GM08714 (cell line): ENCODE results near the gene PPP4R3C.
"Not testable (repeated sequence)": the region's sequence is repeated elsewhere in the genome, so short reads cannot be mapped to it uniquely, and the experiment has no call there.

Experiments used
- H3K4me3 ChIP-seq: fragments of 200-500 bp; sonication (Bioruptor generic); 2 replicates; pipeline ENCODE4 v1.5.1; 2014; ENCODE audit warnings: mild to moderate bottlenecking, low read length, inconsistent platforms
- ZNF274 ChIP-seq: IDR thresholded peaks from 2 replicates; pipeline ENCODE4 v1.6.1; 2012; ENCODE audit warnings: mild to moderate bottlenecking, low read depth, low read length

Gene PPP4R3C

GRCh38 chrX:27463187-27463586, at the start of gene PPP4R3C:
TSS of gene PPP4R3C (minus strand) at chrX:27463341. CDS start at chrX:27463296, 45 bp downstream.
- TF ChIP-seq ZNF274: no peak
- H3K4me3 ChIP-seq: no peak within 1 kb of the TSS

- no peak overlapping the region for H3K4me3 ChIP-seq
- no peak for TF ChIP-seq ZNF274
These were observed 28.3 kb upstream of the PPP4R3C start for GRCh38 chrX:27491397-27491796.

DNA sequence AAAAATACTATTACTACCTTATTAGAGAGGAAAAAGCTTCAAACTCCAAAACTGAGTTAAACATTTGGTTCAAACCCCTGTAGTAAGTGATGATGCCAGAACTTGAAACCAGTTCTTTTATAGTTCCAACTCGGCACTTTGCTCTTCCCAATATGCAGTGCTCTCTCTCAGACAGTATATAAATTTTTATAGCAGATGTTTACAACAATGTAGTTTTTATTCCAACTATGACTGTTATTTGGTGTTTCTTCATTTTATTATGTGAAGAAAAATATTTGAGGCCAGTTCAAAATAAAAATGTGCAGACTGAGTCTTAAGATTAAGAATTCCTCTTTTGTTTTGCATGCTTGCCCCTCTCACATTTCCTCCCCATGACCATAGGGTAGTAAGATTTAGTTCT, 2.9 kb upstream of the PPP4R3C start:
- no peak for TF ChIP-seq ZNF274
- no peak overlapping the region for H3K4me3 ChIP-seq

DNA sequence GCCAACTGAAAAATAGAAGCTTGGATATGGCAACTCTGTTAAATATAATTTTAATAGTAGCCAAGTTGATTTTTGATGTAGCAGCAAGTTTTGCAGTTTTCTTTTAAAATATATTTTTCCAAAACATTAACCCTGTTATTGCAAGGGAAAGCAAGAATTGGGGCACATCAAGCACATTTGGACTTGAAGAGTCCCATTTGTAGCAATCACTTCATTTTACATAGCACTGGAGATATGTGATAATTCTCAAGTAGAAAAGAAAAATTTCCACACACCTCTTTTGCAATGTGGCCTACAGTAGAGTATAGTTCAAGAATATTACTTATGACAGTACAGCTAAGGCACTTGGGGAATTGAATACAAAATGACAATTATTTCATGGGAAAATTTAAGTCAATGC, 1.9 kb upstream of the PPP4R3C start:
- TF ChIP-seq ZNF274: no peak
- H3K4me3 ChIP-seq: no peak overlapping the region

- H3K4me3 ChIP-seq: not testable (repeated sequence)
These were observed 4.0 kb downstream of the PPP4R3C start for GRCh38 chrX:27459129-27459528.

DNA sequence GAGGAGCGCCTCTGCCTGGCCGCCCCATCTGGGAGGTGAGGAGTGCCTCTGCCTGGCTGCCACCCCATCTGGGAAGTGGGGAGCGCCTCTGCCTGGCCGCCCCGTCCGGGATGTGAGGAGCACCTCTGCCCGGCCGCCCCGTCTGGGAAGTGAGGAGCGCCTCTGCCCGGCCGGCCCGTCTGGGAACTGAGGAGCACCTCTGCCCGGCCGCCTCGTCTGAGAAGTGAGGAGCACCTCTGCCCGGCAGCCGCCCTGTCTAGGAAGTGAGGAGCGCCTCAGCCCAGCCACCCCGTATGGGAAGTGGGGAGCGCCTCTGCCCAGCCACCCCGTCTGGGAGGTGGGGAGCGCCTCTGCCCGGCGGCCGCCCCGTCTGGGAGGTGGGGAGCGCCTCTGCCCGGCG, 4.6 kb downstream of the PPP4R3C start:
- not testable (repeated sequence) for H3K4me3 ChIP-seq

- TF ChIP-seq ZNF274: no peak
- H3K4me3 ChIP-seq: no peak overlapping the region
These were observed 11.8 kb downstream of the PPP4R3C start for GRCh38 chrX:27451324-27451723.

DNA sequence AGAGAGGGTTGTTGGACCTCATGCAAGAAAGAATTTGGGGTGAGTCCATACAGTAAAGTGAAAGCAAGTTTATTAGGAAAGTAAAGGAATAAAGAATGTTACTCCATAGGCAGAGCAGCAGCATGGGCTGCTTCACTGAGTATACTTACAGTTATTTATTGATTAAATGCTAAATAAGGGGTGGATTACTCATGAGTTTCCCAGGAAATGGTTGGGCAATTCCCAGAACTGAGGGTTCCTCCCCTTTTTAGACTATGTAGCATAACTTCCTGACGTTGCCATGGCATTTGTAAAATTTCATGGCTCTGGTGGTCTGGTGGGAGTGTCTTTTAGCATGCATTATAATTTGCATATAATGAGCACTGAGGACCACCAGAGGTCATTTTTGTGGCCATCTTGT, 16.7 kb downstream of the PPP4R3C start:
- no peak for TF ChIP-seq ZNF274
- no peak overlapping the region for H3K4me3 ChIP-seq

GRCh38 chrX:27445438-27445837, 17.7 kb downstream of the PPP4R3C start:
- no peak for TF ChIP-seq ZNF274
- no peak overlapping the region for H3K4me3 ChIP-seq

DNA sequence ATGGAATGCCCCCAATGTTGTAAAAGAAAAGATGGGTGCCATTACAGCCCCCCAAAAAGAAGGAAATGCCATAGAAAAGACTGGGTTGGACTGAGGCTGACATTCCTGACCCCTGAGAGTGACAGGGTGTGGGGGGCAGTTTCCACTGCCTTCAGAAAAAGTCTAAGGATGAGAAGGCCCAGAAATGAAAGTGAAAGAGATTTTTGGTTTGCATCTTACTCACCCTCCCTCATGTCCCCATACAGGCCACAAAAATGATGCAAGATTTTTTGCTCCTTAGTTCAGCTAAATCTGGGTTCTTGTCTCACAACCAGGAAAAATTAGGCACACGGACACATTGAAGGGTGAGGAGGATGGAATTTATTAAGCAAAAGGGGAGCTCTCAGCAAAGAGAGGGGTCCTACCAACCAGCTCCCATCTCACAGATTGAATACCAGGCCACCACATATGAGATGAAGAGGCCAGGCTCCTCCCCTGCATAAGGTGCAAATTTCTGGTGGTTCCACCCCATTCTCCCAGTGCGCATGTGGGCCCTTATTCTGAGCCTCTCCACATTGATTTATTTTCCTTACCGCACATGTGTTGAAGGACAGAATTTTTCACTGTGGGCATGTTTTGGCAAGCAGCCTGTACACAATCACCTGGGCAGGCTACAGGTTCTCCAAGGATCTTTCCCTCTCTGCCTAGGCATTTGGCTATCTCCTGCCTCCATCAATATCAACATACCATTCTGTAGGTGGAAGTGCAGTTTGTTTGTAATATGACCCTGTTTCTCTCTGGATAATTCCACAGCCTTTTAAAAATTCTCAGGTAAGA, 18.8 kb downstream of the PPP4R3C start:
- no peak for TF ChIP-seq ZNF274
- H3K4me3 ChIP-seq: no peak overlapping the region

DNA sequence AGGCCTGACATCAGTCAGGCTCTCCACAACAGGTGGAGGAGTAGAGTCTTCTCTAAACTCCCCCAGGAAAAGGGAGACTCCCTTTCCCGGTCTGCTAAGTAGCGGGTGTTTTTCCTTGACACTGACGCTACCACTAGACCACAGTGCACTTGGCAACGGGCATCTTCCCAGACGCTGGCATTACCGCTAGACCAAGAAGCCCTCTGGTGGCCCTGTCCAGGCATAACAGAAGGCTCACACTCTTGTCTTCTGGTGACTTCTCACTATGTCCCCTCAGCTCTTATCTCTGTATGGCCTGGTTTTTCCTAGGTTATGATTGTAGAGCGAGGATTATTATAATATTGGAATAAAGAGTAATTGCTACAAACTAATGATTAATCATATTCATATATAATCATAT, 20.7 kb downstream of the PPP4R3C start:
- not testable (repeated sequence) for H3K4me3 ChIP-seq

GRCh38 chrX:27439771-27440170, 23.4 kb downstream of the PPP4R3C start:
- no peak for TF ChIP-seq ZNF274
- no peak overlapping the region for H3K4me3 ChIP-seq

- no peak overlapping the region for H3K4me3 ChIP-seq
- TF ChIP-seq ZNF274: no peak
These were observed 24.2 kb downstream of the PPP4R3C start for GRCh38 chrX:27438937-27439336.

GRCh38 chrX:27435031-27435430, 28.1 kb downstream of the PPP4R3C start:
- no peak for TF ChIP-seq ZNF274
- H3K4me3 ChIP-seq: no peak overlapping the region
